Peyer's patch (tissue), 4 donors: ENCODE measurements around the gene FN1.

ENCODE experiments used
- POLR2A ChIP-seq, 2 donors: fragments of 450-650 bp; IDR thresholded peaks; one replicate each; pipeline ENCODE4 v1.5.1; 2017; ENCODE audit warnings: antibody characterized with exemption in 2 of 2, mild to moderate bottlenecking in 2 of 2, moderate library complexity in 2 of 2
- TF ChIP-seq, protein P1 (sequence below), 6 experiments: fragments of 450-650 bp in 4 of 6; fragments of 200-600 bp in 2 of 6; sonication (generic) in 1 of 6; IDR thresholded peaks; one replicate each; pipeline ENCODE4 v1.5.1; 2017 to 2019; ENCODE audit warnings: antibody characterized with exemption in 6 of 6, mild to moderate bottlenecking in 3 of 6, moderate library complexity in 1 of 6

DNA sequence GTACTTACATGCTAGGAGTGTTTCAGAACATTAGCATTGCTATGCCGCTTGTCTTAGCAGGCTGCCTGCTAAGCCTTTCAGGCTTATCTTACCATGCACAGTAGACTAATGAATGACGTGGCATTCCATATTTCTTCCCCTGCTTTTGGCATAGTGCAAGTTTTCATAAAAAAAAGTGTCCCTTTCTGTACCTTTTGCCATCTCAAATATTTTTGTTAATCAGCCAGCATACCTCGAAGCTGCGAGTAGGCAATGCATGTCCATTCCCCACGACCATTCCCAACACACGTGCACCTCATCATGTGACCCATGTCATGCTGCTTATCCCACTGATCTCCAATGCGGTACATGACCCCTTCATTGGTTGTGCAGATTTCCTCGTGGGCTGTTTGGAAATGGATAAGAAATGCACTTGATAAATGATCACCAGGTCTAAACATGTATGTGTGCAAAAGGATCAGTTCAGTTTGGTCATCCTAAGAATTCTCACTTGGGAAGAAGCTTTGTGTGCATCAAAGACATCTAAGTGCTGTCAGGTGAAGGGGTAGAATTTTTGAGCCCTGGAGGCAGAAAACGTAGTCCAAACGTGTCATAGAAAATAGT, 13.9 kb downstream of the FN1 start:
- TF ChIP-seq, protein P1, sequence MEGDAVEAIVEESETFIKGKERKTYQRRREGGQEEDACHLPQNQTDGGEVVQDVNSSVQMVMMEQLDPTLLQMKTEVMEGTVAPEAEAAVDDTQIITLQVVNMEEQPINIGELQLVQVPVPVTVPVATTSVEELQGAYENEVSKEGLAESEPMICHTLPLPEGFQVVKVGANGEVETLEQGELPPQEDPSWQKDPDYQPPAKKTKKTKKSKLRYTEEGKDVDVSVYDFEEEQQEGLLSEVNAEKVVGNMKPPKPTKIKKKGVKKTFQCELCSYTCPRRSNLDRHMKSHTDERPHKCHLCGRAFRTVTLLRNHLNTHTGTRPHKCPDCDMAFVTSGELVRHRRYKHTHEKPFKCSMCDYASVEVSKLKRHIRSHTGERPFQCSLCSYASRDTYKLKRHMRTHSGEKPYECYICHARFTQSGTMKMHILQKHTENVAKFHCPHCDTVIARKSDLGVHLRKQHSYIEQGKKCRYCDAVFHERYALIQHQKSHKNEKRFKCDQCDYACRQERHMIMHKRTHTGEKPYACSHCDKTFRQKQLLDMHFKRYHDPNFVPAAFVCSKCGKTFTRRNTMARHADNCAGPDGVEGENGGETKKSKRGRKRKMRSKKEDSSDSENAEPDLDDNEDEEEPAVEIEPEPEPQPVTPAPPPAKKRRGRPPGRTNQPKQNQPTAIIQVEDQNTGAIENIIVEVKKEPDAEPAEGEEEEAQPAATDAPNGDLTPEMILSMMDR (IDR thresholded peaks at IDR 0.05) = no peak
- TF ChIP-seq POLR2A (IDR thresholded peaks at IDR 0.05) = no peak
